ACC112 (cell line): ENCODE measurements around the gene TTF1.
A peak's percentile ranks its signal among the peaks of the same experiment; 100 is the strongest.
"Not testable (repeated sequence)": the region's sequence is repeated elsewhere in the genome, so short reads cannot be mapped to it uniquely, and the experiment has no call there.

Source experiments
- H2AFZ ChIP-seq: fragments of 200-600 bp; sonication (generic); one replicate; pipeline ENCODE4 v1.6.0; 2017; ENCODE audit warnings: antibody characterized with exemption, low read length; ENCODE audit not compliant: unreplicated experiment
- H3K27ac ChIP-seq: fragments of 200-600 bp; sonication (generic); 2 replicates; pipeline ENCODE4 v1.5.1; 2014; ENCODE audit warnings: low read depth, mild to moderate bottlenecking, antibody characterized with exemption, low read length, moderate library complexity
- H3K27me3 ChIP-seq: fragments of 200-600 bp; sonication (generic); 2 replicates; pipeline ENCODE4 v1.6.1; 2014; ENCODE audit warnings: mild to moderate bottlenecking, antibody characterized with exemption, low read length, moderate library complexity, mixed read lengths; ENCODE audit not compliant: insufficient read depth
- H3K36me3 ChIP-seq: fragments of 200-600 bp; sonication (generic); 2 replicates; pipeline ENCODE4 v1.6.1; 2016; ENCODE audit warnings: mild to moderate bottlenecking, antibody characterized with exemption, low read length, moderate library complexity, mixed read lengths; ENCODE audit not compliant: insufficient read depth
- H3K4me1 ChIP-seq: fragments of 200-600 bp; sonication (generic); one replicate; pipeline ENCODE4 v1.6.1; 2016; ENCODE audit warnings: low read length, mixed read lengths; ENCODE audit not compliant: insufficient read depth, unreplicated experiment, control insufficient read depth
- H3K4me3 ChIP-seq: fragments of 200-600 bp; sonication (generic); 2 replicates; pipeline ENCODE4 v1.5.1; 2014; ENCODE audit warnings: mild to moderate bottlenecking, low read depth, low read length
- H3K79me2 ChIP-seq: fragments of 200-600 bp; sonication (generic); one replicate; pipeline ENCODE4 v1.6.0; 2016; ENCODE audit warnings: low read length; ENCODE audit not compliant: control insufficient read depth, unreplicated experiment, insufficient read depth

Gene TTF1

GRCh38 chr9:132387133-132387532 is 19.5 kb downstream of the TTF1 start:
- Histone ChIP-seq H3K4me3 (no peak overlapping the region), H3K79me2 (no peaks in the 10 kb centered on the region), H3K27ac (no peak overlapping the region), H3K36me3 (peaks cover 29% of the 10 kb centered on the region; the same call in 1 of the 2 replicates), H3K4me1 (no peaks in the 10 kb centered on the region), H3K27me3 (no peaks in the 10 kb centered on the region), H2AFZ (no peak overlapping the region)

GRCh38 chr9:132384376-132384775 is 22.3 kb downstream of the TTF1 start:
- Histone ChIP-seq H3K4me3 (no peak overlapping the region), H2AFZ (no peak overlapping the region), H3K4me1 (no peaks in the 10 kb centered on the region), H3K27me3 (no peaks in the 10 kb centered on the region), H3K27ac (no peak overlapping the region), H3K36me3 (peaks cover 13% of the 10 kb centered on the region; the same call in 1 of the 2 replicates), H3K79me2 (no peaks in the 10 kb centered on the region)

- Histone ChIP-seq H2AFZ (no peak overlapping the region), H3K27me3 (no peaks in the 10 kb centered on the region), H3K27ac (no peak overlapping the region), H3K4me1 (no peaks in the 10 kb centered on the region), H3K36me3 (peaks cover 16% of the 10 kb centered on the region; the same call in 1 of the 2 replicates), H3K4me3 (no peak overlapping the region), H3K79me2 (no peaks in the 10 kb centered on the region)
These were observed 23.2 kb downstream of the TTF1 start for GRCh38 chr9:132383462-132383883.

- H3K27ac ChIP-seq: no peak overlapping the region
- no peak overlapping the region for H3K4me3 ChIP-seq
- no peaks in the 10 kb centered on the region for H3K4me1 ChIP-seq
- no peaks in the 10 kb centered on the region for H3K79me2 ChIP-seq
- H3K36me3 ChIP-seq: peaks cover 17% of the 10 kb centered on the region; the same call in 1 of the 2 replicates
- H3K27me3 ChIP-seq: no peaks in the 10 kb centered on the region
- no peak overlapping the region for H2AFZ ChIP-seq
These were observed 24.6 kb downstream of the TTF1 start for GRCh38 chr9:132381966-132382541.

- H3K4me3 ChIP-seq, H3K4me1 ChIP-seq, H3K79me2 ChIP-seq, H3K27me3 ChIP-seq, H2AFZ ChIP-seq, H3K27ac ChIP-seq: not testable (repeated sequence)
- peaks cover 13% of the 10 kb centered on the region; the same call in 1 of the 2 replicates for H3K36me3 ChIP-seq
These were observed 28.2 kb downstream of the TTF1 start for GRCh38 chr9:132378416-132378815.

DNA sequence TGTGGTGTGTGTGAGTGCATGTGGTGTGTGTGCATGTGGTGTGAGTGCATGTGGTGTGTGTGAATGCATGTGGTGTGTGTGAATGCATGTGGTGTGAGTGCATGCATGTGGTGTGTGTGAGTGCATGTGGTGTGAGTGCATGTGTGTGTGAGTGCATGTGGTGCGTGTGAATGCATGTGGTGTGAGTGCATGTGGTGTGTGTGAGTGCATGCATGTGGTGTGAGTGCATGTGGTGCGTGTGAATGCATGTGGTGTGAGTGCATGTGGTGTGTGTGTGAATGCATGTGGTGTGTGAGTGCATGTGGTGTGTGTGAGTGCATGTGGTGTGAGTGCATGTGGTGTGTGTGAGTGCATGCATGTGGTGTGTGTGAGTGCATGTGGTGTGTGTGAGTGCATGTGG is 28.9 kb downstream of the TTF1 start:
- H3K4me1 ChIP-seq, H3K27me3 ChIP-seq, H3K79me2 ChIP-seq, H3K27ac ChIP-seq, H3K4me3 ChIP-seq, H2AFZ ChIP-seq: not testable (repeated sequence)
- H3K36me3 ChIP-seq: peaks cover 12% of the 10 kb centered on the region; the same call in 1 of the 2 replicates

- Histone ChIP-seq H3K36me3 (peaks cover 4% of the 10 kb centered on the region; the same call in 1 of the 2 replicates), H3K27ac (no peak overlapping the region), H3K79me2 (no peaks in the 10 kb centered on the region), H3K4me3 (no peak overlapping the region), H3K4me1 (no peaks in the 10 kb centered on the region), H2AFZ (peak overlapping the region; percentile 9), H3K27me3 (no peaks in the 10 kb centered on the region)
These were observed 34.2 kb downstream of the TTF1 start for GRCh38 chr9:132372177-132373095.

DNA sequence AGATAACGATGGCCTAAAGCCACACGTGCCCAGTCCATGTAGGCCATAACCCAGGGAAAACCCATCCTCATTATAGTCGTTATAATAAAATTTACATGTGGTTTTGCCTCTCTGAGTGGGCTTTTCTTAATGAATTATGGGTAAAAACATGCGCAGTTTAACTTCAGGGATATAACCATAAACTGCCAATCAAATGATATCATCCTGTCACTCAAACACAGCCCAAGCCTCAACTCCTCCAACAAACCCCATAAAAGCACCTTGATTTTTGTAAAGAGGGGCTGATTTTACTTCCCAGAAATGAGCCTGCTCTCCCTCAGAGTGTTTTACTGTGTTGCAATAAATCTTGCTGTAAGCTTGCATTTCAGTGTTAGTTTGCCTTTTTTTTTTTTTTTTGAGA is 36.0 kb downstream of the TTF1 start:
- no peak overlapping the region for H3K4me3 ChIP-seq
- H3K36me3 ChIP-seq: no peaks in the 10 kb centered on the region
- H3K27ac ChIP-seq: no peak overlapping the region
- no peaks in the 10 kb centered on the region for H3K4me1 ChIP-seq
- no peaks in the 10 kb centered on the region for H3K79me2 ChIP-seq
- H2AFZ ChIP-seq: no peak overlapping the region
- no peaks in the 10 kb centered on the region for H3K27me3 ChIP-seq

DNA sequence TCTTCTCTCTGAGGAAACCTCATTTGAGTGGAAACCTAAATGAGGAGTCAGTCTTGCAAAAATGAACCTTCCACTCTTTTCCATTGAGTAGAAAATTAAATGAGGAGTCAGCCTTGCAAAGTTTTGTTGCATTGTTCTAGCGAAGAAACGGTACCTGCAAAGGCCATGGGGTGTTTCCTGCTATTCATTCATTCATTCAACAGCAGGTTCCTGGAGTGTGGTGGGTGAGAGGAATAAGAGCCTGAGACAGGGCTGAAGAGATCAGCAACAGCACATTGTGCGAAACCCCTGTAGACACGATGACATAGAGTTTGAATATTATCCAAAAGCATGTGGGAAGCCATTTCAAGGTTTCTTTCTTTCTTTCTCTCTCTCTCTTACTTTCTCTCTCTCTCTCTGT is 37.2 kb downstream of the TTF1 start:
- no peaks in the 10 kb centered on the region for H3K79me2 ChIP-seq
- no peaks in the 10 kb centered on the region for H3K36me3 ChIP-seq
- no peak overlapping the region for H3K27ac ChIP-seq
- H2AFZ ChIP-seq: no peak overlapping the region
- no peaks in the 10 kb centered on the region for H3K4me1 ChIP-seq
- no peak overlapping the region for H3K4me3 ChIP-seq
- no peaks in the 10 kb centered on the region for H3K27me3 ChIP-seq

- Histone ChIP-seq H3K27ac (no peak overlapping the region), H3K27me3 (no peaks in the 10 kb centered on the region), H3K36me3 (no peaks in the 10 kb centered on the region), H2AFZ (no peak overlapping the region), H3K4me3 (no peak overlapping the region), H3K4me1 (no peaks in the 10 kb centered on the region), H3K79me2 (no peaks in the 10 kb centered on the region)
These were observed 38.9 kb downstream of the TTF1 start for GRCh38 chr9:132367613-132368313.
